Naive thymus-derived CD4-positive, alpha-beta T cell (primary cell): ENCODE measurements around the gene PRKAG2. TPM values are rescaled to one million over a fixed set of nuclear protein-coding genes. Genes with fewer than 3 reads are reported as not detected.
"Not testable (repeated sequence)": the region's sequence is repeated elsewhere in the genome, so short reads cannot be mapped to it uniquely, and the experiment has no call there.

Source experiments
- ATAC-seq: fragments of 150-1000 bp; cut with Tn5 transposase; 2 replicates; pipeline ENCODE4 v1.10.0; 2021; ENCODE audit warnings: mild to moderate bottlenecking, moderate library complexity
- CTCF ChIA-PET: fragments of 350-600 bp; sonication (Branson Sonifier 250); formaldehyde crosslinking; loops from one replicate; lab custom pipeline; 2021; ENCODE audit warnings: antibody characterized with exemption; lab: Charles Lee
- POLR2A ChIA-PET: fragments of 350-600 bp; sonication (Branson Sonifier 250); formaldehyde crosslinking; loops from one replicate; lab custom pipeline; 2021; ENCODE audit warnings: antibody characterized with exemption, inconsistent platforms; lab: Charles Lee
- DNase-seq, 9 donors: peaks; one replicate each; pipeline versions ENCODE4 v3.0.0 to v3.0.0-alpha.2; 2020 to 2022; ENCODE audit warnings: mixed read lengths in 1 of 9
- H3K27ac ChIP-seq: one replicate; pipeline ENCODE4 v1.7.0; 2013; ENCODE audit warnings: mild to moderate bottlenecking, low read depth, low read length, moderate library complexity
- H3K27me3 ChIP-seq, 2 donors: one replicate each; pipeline ENCODE4 v1.7.0; 2013; ENCODE audit warnings: low read length in 2 of 2, mild to moderate bottlenecking in 2 of 2, moderate library complexity in 2 of 2; ENCODE audit not compliant: control insufficient read depth in 2 of 2, insufficient read depth in 2 of 2
- H3K36me3 ChIP-seq, 3 experiments: 1 replicate in 2 of 3; 2 replicates in 1 of 3; pipeline ENCODE4 v1.7.0; 2013; ENCODE audit warnings: low read length in 3 of 3, mild to moderate bottlenecking in 3 of 3, moderate library complexity in 1 of 3; ENCODE audit not compliant: insufficient read depth in 3 of 3, control insufficient read depth in 2 of 3
- H3K4me1 ChIP-seq, 2 donors: one replicate each; pipeline ENCODE4 v1.7.0; 2013; ENCODE audit warnings: low read length in 2 of 2, mild to moderate bottlenecking in 2 of 2, moderate library complexity in 1 of 2; ENCODE audit not compliant: control insufficient read depth in 2 of 2, insufficient read depth in 2 of 2
- H3K4me3 ChIP-seq: 2 replicates; pipeline ENCODE4 v1.7.0; 2013; ENCODE audit warnings: mild to moderate bottlenecking, low read length
- H3K9me3 ChIP-seq, 3 experiments: 1 replicate in 2 of 3; 2 replicates in 1 of 3; pipeline ENCODE4 v1.7.0; 2013; ENCODE audit warnings: low read length in 3 of 3; ENCODE audit not compliant: control insufficient read depth in 2 of 3
- H3K27ac Mint-ChIP-seq, 9 donors: one replicate each; pipeline ENCODE4 v1.8.0; 2020 to 2022; ENCODE audit warnings: mixed read lengths in 9 of 9, mild to moderate bottlenecking in 8 of 9, moderate library complexity in 5 of 9, inconsistent platforms in 2 of 9
- H3K27me3 Mint-ChIP-seq, 5 donors: one replicate each; pipeline ENCODE4 v1.8.0; 2021 to 2022; ENCODE audit warnings: mixed read lengths in 5 of 5, mild to moderate bottlenecking in 1 of 5
- H3K36me3 Mint-ChIP-seq, 5 donors: one replicate each; pipeline ENCODE4 v1.8.0; 2020 to 2022; ENCODE audit warnings: mixed read lengths in 5 of 5, mild to moderate bottlenecking in 3 of 5, inconsistent platforms in 1 of 5
- H3K4me1 Mint-ChIP-seq, 7 donors: one replicate each; pipeline ENCODE4 v1.8.0; 2020 to 2022; ENCODE audit warnings: mixed read lengths in 7 of 7, mild to moderate bottlenecking in 3 of 7, inconsistent platforms in 1 of 7
- H3K4me3 Mint-ChIP-seq, 10 donors: one replicate each; pipeline ENCODE4 v1.8.0; 2020 to 2022; ENCODE audit warnings: mild to moderate bottlenecking in 10 of 10, mixed read lengths in 10 of 10, moderate library complexity in 6 of 10, inconsistent platforms in 2 of 10
- H3K9me3 Mint-ChIP-seq, 11 donors: one replicate each; pipeline ENCODE4 v1.8.0; 2020 to 2022; ENCODE audit warnings: mixed read lengths in 11 of 11, mild to moderate bottlenecking in 4 of 11, inconsistent platforms in 1 of 11, moderate library complexity in 1 of 11
- intact Hi-C, 2 donors: fragments of 100-400 bp; cut with micrococcal nuclease; formaldehyde crosslinking; loops; one replicate each; pipeline ENCODE4 v1.15.1; 2023
- polyA plus RNA-seq, 2 donors: library from polyadenylated mRNA; unstranded; fragments of 300-500 nt; fragmentation: Illumina TruSeq; gene quantifications; one replicate each; pipeline ENCODE4 v1.2.3, GENCODE V29; 2021
- total RNA-seq, 6 experiments: library from RNA in 5 of 6; stranded (reverse) in 5 of 6; gene quantifications; 1 replicate in 5 of 6; 2 replicates in 1 of 6; pipeline ENCODE4 v1.2.3 and lab custom pipeline; 2021 to 2026

The PRKAG2 gene
- total and polyA plus RNA-seq, 7 experiments from 2014 or later: 15.0 to 74.4 (median 55.7) TPM

GRCh38 chr7:151784853-151785680 lies 91.8 kb downstream of the PRKAG2 start:
- intact Hi-C loops: no loop called here
- CTCF ChIA-PET: interaction anchor here (1.6 to 4.6 kb wide), 3 partner anchors 16 to 160 kb away, joined by 3 to 43 read pairs (median 8); no protein-coding TSS in a partner anchor
- ATAC-seq (no peak), DNase-seq (no peak)
- no peaks in the 10 kb centered on the region for H3K9me3 ChIP-seq
- POLR2A ChIA-PET: no interaction called here
- peaks cover 0 to 2% (median 0%) of the 10 kb centered on the region in 5 donors for H3K27me3 Mint-ChIP-seq
- H3K36me3 Mint-ChIP-seq: peaks cover 0 to 20% (median 5%) of the 10 kb centered on the region in 5 donors
- no peaks in the 10 kb centered on the region for H3K27me3 ChIP-seq
- peaks cover 0 to 15% (median 0%) of the 10 kb centered on the region in 3 experiments for H3K36me3 ChIP-seq
- no peak overlapping the region for H3K27ac Mint-ChIP-seq
- H3K4me1 ChIP-seq: peaks cover 0 to 5% of the 10 kb centered on the region in 2 donors
- H3K4me3 Mint-ChIP-seq: no peak overlapping the region
- H3K27ac ChIP-seq: no peak overlapping the region
- H3K4me3 ChIP-seq: no peak overlapping the region
- peaks cover 10 to 34% (median 30%) of the 10 kb centered on the region in 7 donors for H3K4me1 Mint-ChIP-seq
- peaks cover 0 to 3% (median 0%) of the 10 kb centered on the region in 11 donors for H3K9me3 Mint-ChIP-seq

DNA sequence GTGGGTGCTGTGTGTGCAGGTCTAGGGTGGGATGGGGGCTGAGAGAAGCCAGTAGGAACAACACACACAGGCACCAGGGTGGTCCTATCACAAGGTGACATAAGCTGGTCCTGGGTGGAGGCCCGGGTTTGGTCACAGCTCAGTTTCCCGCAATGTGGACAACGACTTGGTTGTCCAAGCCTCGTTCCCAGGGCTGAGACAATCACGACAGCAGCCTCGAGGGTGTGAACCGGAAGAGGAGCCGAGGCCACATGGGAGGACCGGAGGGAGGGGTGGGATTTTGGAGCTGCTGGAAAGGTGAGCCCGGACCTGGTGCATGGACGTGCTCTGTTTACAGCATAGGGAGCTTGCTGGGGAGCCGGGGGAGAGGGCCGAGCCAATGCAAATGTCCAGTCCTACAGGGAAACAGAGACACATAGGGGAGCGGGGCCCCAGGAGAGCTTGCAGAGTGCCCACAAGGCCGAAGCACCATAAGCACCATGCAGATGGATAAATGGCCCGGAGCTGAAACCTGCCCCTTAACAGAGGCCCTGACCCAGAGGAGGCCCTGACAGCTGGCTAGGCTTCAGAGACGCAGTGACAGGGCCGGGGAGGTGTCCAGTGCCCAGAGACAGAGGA lies 92.8 kb downstream of the PRKAG2 start:
- H3K36me3 ChIP-seq: peaks cover 0 to 25% (median 0%) of the 10 kb centered on the region in 3 experiments
- peaks cover 0 to 5% of the 10 kb centered on the region in 2 donors for H3K4me1 ChIP-seq
- H3K27ac ChIP-seq: no peak overlapping the region
- H3K27ac Mint-ChIP-seq: peak overlapping the region in 1 of 9 donors; percentile 84
- intact Hi-C loops: loop anchor here (1.0 to 2.0 kb wide), 5 partner anchors 93 to 264 kb away; partner anchors contain the start of gene PRKAG2 (in 1 of the 2)
- DNase-seq: no peak
- H3K4me3 ChIP-seq: no peak overlapping the region
- no peak for ATAC-seq
- H3K27me3 ChIP-seq: no peaks in the 10 kb centered on the region
- ChIA-PET CTCF (interaction anchor here (0.6 to 4.6 kb wide), 7 partner anchors 10 to 178 kb away, joined by 3 to 43 read pairs (median 5); no protein-coding TSS in a partner anchor), POLR2A (interaction anchor here (0.9 kb wide), 1 partner anchor 92 kb away, joined by 3 read pairs; no protein-coding TSS in a partner anchor)
- H3K9me3 ChIP-seq: no peaks in the 10 kb centered on the region
- H3K4me3 Mint-ChIP-seq: no peak overlapping the region
- peaks cover 0 to 20% (median 11%) of the 10 kb centered on the region in 5 donors for H3K36me3 Mint-ChIP-seq
- H3K9me3 Mint-ChIP-seq: peaks cover 0 to 3% (median 0%) of the 10 kb centered on the region in 11 donors
- H3K27me3 Mint-ChIP-seq: peaks cover 0 to 2% (median 0%) of the 10 kb centered on the region in 5 donors
- H3K4me1 Mint-ChIP-seq: peaks cover 10 to 25% (median 21%) of the 10 kb centered on the region in 7 donors

GRCh38 chr7:151782598-151783448 lies 94.1 kb downstream of the PRKAG2 start:
- H3K27ac Mint-ChIP-seq: peak overlapping the region in 8 of 9 donors; percentile 46 to 93 (median 82)
- H3K4me3 ChIP-seq: peak overlapping the region; percentile 57
- peaks cover 0 to 30% (median 21%) of the 10 kb centered on the region in 5 donors for H3K36me3 Mint-ChIP-seq
- peaks cover 0 to 5% of the 10 kb centered on the region in 2 donors for H3K4me1 ChIP-seq
- intact Hi-C loops: loop anchor here (1.0 to 2.0 kb wide), 11 partner anchors 14 to 363 kb away; partner anchors contain the start of gene PRKAG2 (in 1 of the 2)
- H3K27me3 ChIP-seq: no peaks in the 10 kb centered on the region
- peak; percentile 33 to 73 (median 56) for DNase-seq
- peaks cover 0 to 2% (median 0%) of the 10 kb centered on the region in 11 donors for H3K9me3 Mint-ChIP-seq
- peak; percentile 91 for ATAC-seq
- peaks cover 10 to 25% (median 16%) of the 10 kb centered on the region in 7 donors for H3K4me1 Mint-ChIP-seq
- H3K9me3 ChIP-seq: no peaks in the 10 kb centered on the region
- peak overlapping the region; percentile 77 to 95 (median 88) for H3K4me3 Mint-ChIP-seq
- peaks cover 0 to 2% (median 0%) of the 10 kb centered on the region in 5 donors for H3K27me3 Mint-ChIP-seq
- H3K27ac ChIP-seq: peak overlapping the region; percentile 53
- ChIA-PET CTCF (interaction anchor here (0.6 to 4.6 kb wide), 19 partner anchors 9 to 1081 kb away, joined by 3 to 43 read pairs (median 4); no protein-coding TSS in a partner anchor), POLR2A (interaction anchor here (0.6 to 0.9 kb wide), 2 partner anchors 93 to 264 kb away, joined by 3 read pairs; no protein-coding TSS in a partner anchor)
- peaks cover 0 to 32% (median 0%) of the 10 kb centered on the region in 3 experiments for H3K36me3 ChIP-seq

DNA sequence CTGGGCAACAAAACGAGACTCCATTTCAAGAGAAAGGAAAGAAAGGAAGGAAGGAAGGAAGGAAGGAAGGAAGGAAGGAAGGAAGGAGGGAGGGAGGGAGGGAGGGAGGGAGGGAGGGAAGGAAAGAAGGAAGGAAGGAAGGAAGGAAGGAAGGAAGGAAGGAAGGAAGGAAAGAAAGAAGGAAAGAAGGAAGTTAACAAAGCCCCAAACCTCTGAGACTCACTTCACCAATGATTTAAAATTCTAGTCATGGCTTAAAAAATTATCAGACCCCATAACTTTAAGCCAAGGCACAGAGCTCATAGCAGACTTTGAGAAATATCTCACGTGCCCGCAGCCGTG lies 94.7 kb downstream of the PRKAG2 start:
- peak overlapping the region; percentile 57 for H3K4me3 ChIP-seq
- not testable (repeated sequence) for DNase-seq, ATAC-seq, H3K27me3 Mint-ChIP-seq, H3K4me1 ChIP-seq, H3K9me3 ChIP-seq, H3K27me3 ChIP-seq, H3K9me3 Mint-ChIP-seq
- Mint-ChIP-seq H3K27ac (peak overlapping the region in 6 of 9 donors; percentile 46 to 84 (median 76)), H3K4me3 (peak overlapping the region in 8 of 10 donors; percentile 77 to 95 (median 88)), H3K36me3 (peaks cover 0 to 30% (median 25%) of the 10 kb centered on the region in 5 donors), H3K4me1 (peaks cover 7 to 22% (median 16%) of the 10 kb centered on the region in 7 donors)
- ChIA-PET POLR2A (interaction anchor here (0.6 kb wide), 1 partner anchor 263 kb away, joined by 3 read pairs; no protein-coding TSS in a partner anchor), CTCF (interaction anchor here (0.5 to 4.6 kb wide), 12 partner anchors 9 to 1082 kb away, joined by 3 to 43 read pairs (median 4); no protein-coding TSS in a partner anchor)
- peak overlapping the region; percentile 53 for H3K27ac ChIP-seq
- peaks cover 0 to 35% (median 0%) of the 10 kb centered on the region in 3 experiments for H3K36me3 ChIP-seq
- intact Hi-C loops: loop anchor here (1.0 to 2.0 kb wide), 8 partner anchors 13 to 364 kb away; partner anchors contain the start of gene PRKAG2 (in 1 of the 2)

- intact Hi-C loops: no loop called here
- Histone ChIP-seq H3K4me3 (no peak overlapping the region), H3K4me1 (peaks cover 0 to 5% of the 10 kb centered on the region in 2 donors), H3K36me3 (peaks cover 0 to 41% (median 0%) of the 10 kb centered on the region in 3 experiments), H3K27me3 (no peaks in the 10 kb centered on the region), H3K27ac (no peak overlapping the region), H3K9me3 (no peaks in the 10 kb centered on the region)
- Mint-ChIP-seq H3K4me3 (peak overlapping the region in 1 of 10 donors; percentile 89), H3K27me3 (peaks cover 0 to 2% (median 0%) of the 10 kb centered on the region in 5 donors), H3K4me1 (peaks cover 7 to 22% (median 16%) of the 10 kb centered on the region in 7 donors), H3K27ac (peak overlapping the region in 2 of 9 donors; percentile 51 to 55), H3K36me3 (peaks cover 0 to 30% (median 25%) of the 10 kb centered on the region in 5 donors), H3K9me3 (no peaks in the 10 kb centered on the region)
- no peak for DNase-seq
- ChIA-PET POLR2A (interaction anchor here (1.1 kb wide), 1 partner anchor 21 kb away, joined by 3 read pairs; no protein-coding TSS in a partner anchor), CTCF (interaction anchor here (0.5 to 4.6 kb wide), 5 partner anchors 12 to 255 kb away, joined by 3 to 43 read pairs (median 3); no protein-coding TSS in a partner anchor)
- no peak for ATAC-seq
These were observed 95.6 kb downstream of the PRKAG2 start for GRCh38 chr7:151781161-151781845.
